Kasumi-1 (cell line): ENCODE results near the gene AGPAT2.

ENCODE experiments used
- DNase-seq, 2 experiments: peaks; one replicate each; lab custom pipeline; 2025; lab: John Stamatoyannopoulos, UW

Gene AGPAT2

GRCh38 chr9:136686794-136687711 is at the start of gene AGPAT2:
Gene AGPAT2 (minus strand): TSS chr9:136687457. CDS start chr9:136687357, 100 bp downstream.
- peak; percentile 45 to 72 for DNase-seq

- no peak for DNase-seq
Observed at GRCh38 chr9:136735812-136736480, 48.7 kb upstream of the AGPAT2 start.

GRCh38 chr9:136734837-136735496 is 47.7 kb upstream of the AGPAT2 start:
- no peak for DNase-seq

GRCh38 chr9:136733611-136734010 is 46.4 kb upstream of the AGPAT2 start:
- DNase-seq = no peak

GRCh38 chr9:136732444-136733178 is 45.4 kb upstream of the AGPAT2 start:
- DNase-seq = no peak

GRCh38 chr9:136729926-136730325 is 42.7 kb upstream of the AGPAT2 start:
- no peak for DNase-seq

GRCh38 chr9:136729144-136729543 is 41.9 kb upstream of the AGPAT2 start:
- DNase-seq = peak; percentile 69

- DNase-seq = no peak
Observed at GRCh38 chr9:136728548-136729123, 41.4 kb upstream of the AGPAT2 start.

- DNase-seq = peak; percentile 78 to 84
Observed at GRCh38 chr9:136728080-136728547, 40.9 kb upstream of the AGPAT2 start.

- DNase-seq = peak in 1 of 2 experiments; percentile 47
Observed at GRCh38 chr9:136726631-136727191, 39.5 kb upstream of the AGPAT2 start.

- DNase-seq = no peak
Observed at GRCh38 chr9:136726118-136726517, 38.9 kb upstream of the AGPAT2 start.

- DNase-seq = no peak
Observed at GRCh38 chr9:136725612-136726011, 38.4 kb upstream of the AGPAT2 start.

GRCh38 chr9:136724772-136725171 is 37.5 kb upstream of the AGPAT2 start:
- no peak for DNase-seq

GRCh38 chr9:136723989-136724388 is 36.7 kb upstream of the AGPAT2 start:
- DNase-seq = no peak

GRCh38 chr9:136723362-136723976 is 36.2 kb upstream of the AGPAT2 start:
- no peak for DNase-seq

- DNase-seq = no peak
Observed at GRCh38 chr9:136722969-136723356, 35.7 kb upstream of the AGPAT2 start.

GRCh38 chr9:136722093-136722968 is 35.1 kb upstream of the AGPAT2 start:
- no peak for DNase-seq

GRCh38 chr9:136721339-136722092 is 34.3 kb upstream of the AGPAT2 start:
- no peak for DNase-seq

GRCh38 chr9:136720898-136721338 is 33.7 kb upstream of the AGPAT2 start:
- no peak for DNase-seq
